Keratinocyte (primary cell): Measurements from ENCODE around the gene IQSEC3.

Experiments used
- EZH2 ChIP-seq: IDR thresholded peaks from one replicate; pipeline ENCODE4 v1.6.1; 2012; ENCODE audit warnings: inconsistent platforms, mild to moderate bottlenecking, low read length, moderate library complexity
- TF ChIP-seq, protein P1 (sequence below), 3 experiments: IDR thresholded peaks in 1 of 3; conservative IDR thresholded peaks in 1 of 3; optimal IDR thresholded peaks in 1 of 3; 2 replicates in 2 of 3; 3 replicates in 1 of 3; pipeline versions ENCODE3 to v1.5.1; 2011; ENCODE audit warnings: low read length in 3 of 3, mild to moderate bottlenecking in 3 of 3, moderate library complexity in 2 of 3, control low read depth in 1 of 3, inconsistent platforms in 1 of 3; ENCODE audit not compliant: insufficient read depth in 2 of 3; ENCODE audit errors: extremely low read depth in 1 of 3

DNA sequence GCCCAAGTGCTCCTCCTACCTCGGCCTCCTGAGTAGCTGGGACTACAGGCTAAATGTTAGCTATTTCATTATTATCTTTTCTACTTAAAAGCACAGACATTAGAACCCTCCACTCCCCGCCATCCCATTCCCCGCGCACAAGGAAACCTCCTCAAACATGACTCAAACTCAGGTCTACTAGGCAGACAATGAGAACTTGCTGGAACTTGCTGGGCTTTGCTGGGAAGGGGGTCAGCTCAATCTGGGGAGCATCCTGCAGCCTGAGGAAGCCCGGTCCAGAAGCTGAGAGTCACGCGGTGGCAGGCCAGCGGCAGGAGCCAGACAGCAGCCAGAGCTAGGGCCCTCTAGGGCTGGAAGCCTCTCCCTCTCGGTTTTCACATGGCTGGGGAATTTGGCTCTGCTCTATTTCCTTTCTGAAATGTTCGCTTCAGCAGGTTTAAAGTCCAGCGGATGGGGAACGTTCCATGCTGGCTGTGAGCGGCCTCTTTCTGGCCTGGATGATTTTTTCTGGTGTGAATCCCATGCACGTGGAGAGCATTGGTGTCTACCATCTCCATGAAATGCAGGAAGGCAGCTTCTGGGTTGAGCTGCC lies 78.9 kb downstream of the IQSEC3 start:
- no peak for TF ChIP-seq EZH2
- TF ChIP-seq, protein P1, sequence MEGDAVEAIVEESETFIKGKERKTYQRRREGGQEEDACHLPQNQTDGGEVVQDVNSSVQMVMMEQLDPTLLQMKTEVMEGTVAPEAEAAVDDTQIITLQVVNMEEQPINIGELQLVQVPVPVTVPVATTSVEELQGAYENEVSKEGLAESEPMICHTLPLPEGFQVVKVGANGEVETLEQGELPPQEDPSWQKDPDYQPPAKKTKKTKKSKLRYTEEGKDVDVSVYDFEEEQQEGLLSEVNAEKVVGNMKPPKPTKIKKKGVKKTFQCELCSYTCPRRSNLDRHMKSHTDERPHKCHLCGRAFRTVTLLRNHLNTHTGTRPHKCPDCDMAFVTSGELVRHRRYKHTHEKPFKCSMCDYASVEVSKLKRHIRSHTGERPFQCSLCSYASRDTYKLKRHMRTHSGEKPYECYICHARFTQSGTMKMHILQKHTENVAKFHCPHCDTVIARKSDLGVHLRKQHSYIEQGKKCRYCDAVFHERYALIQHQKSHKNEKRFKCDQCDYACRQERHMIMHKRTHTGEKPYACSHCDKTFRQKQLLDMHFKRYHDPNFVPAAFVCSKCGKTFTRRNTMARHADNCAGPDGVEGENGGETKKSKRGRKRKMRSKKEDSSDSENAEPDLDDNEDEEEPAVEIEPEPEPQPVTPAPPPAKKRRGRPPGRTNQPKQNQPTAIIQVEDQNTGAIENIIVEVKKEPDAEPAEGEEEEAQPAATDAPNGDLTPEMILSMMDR (optimal IDR thresholded peaks at IDR 0.05 in 1 of 3, IDR thresholded peaks at IDR 0.05 in 1 of 3, conservative IDR thresholded peaks at IDR 0.05 in 1 of 3; ENCODE audit: extremely low read depth in 1 of 3, insufficient read depth in 2 of 3, low read length in 3 of 3) = no peak
